ENCODE data around the gene RFK. TPM values are rescaled to one million over a fixed set of nuclear protein-coding genes. Genes with fewer than 3 reads are reported as not detected.
"Not testable (repeated sequence)": the region's sequence is repeated elsewhere in the genome, so short reads cannot be mapped to it uniquely, and the experiment has no call there.

The RFK gene
- total RNA-seq, 2 donors from 2014 or later: 52.3 to 90.8 TPM

DNA sequence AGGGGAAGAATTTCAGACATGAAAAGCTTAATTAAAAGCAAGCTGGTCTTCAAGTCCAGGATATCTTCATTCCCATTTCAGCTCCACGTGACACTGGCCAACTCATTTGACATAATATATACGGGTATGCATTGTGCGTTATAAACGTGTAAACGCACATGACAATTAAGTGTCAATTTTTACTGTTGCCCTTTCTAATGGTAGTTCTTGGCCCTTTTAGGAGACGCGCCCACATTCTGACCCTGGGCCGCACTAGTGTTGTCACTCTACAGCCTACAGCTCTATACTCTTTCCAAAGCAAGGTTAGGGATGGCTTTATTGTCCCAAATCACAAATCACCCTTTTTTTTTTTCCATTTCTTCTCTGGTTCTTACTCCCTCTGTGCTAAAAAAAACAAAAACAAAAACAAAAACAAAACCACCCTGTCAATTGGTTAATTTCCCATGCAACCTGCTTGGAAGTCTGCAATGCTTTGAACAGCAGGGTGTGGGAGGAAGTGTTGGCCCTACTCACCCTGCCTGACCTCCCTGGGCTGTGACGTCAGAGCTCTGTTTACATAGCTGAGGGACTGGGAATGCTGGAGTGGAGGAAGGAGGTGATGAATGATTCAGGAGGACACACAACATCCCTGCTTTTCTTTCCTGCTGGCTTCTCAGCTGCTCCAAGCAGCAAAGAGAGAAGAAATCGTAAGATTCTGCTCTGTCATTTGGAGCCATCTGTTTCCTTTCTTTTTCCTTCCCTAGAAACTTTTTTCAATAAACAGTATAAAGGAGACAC is 19.3 kb downstream of the RFK start:
- peak; percentile 87 for ATAC-seq
- DNase-seq: peak; percentile 87 to 95
- intact Hi-C loops (cut with DNase I, micrococcal nuclease): no loop called here

DNA sequence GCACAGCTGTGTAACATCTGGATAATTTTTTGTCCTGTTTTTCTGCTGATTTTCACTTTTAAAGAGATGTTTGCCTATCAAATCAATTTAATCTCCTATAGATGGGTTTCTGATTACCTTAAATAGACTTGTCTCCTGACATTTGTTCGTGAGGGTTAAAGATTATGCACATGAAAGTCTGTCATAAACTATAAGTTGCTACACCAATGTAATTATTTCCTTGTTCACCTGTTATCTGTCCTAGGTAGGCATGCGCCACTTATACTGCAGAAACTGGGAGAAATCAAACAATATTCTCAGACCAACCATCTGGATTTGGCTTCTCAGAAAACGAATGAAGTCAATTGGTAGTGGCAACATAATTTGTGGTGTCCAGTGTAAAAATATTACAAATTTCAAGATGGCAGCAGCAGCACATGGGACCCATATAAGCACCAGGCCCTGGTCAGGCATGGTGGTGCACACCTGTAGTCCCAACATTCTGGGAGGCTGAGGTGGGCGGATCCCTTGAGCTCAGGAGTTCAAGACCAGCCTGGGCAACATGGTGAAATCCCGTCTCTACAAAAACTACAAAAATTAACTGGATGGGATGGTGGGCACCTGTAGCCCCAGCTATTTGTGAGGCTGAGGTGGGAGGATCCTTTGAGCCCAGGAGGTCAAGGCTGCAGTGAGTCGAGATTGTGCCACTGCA is 20.3 kb downstream of the RFK start:
- peak; percentile 56 for ATAC-seq
- DNase-seq: no peak
- intact Hi-C loops (cut with DNase I, micrococcal nuclease): no loop called here

DNA sequence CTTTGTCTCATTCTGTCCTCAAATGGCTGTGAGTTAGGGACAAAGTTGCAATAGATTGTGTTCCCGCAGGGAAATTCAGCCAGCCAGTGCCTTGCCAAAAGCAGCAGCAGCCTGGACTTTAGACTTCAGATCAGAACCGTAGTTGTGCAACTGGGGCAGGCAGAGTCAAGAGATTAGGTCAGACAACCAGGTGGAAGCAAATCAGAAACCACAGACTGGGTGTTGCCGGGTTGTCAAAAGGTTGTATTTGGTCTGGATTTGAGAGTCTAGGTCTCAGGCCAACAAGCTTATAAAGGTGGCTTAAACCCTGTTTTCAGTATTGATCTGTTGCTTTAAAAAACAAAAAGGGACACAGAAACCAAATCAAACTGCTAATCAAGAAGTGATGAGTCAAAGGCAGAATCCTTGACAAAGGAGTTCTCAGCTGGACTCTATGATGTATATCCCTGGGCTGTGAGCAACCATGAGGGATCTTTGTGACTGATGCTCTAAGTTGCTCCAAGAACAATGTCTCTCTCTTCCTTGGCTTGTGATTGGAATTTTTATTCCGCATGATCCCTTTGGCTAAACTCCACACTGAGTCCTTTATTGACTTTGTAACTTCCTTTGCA is 20.9 kb downstream of the RFK start:
- peak; percentile 67 to 85 for DNase-seq
- peak; percentile 82 for ATAC-seq
- intact Hi-C loops (cut with DNase I, micrococcal nuclease): no loop called here

DNA sequence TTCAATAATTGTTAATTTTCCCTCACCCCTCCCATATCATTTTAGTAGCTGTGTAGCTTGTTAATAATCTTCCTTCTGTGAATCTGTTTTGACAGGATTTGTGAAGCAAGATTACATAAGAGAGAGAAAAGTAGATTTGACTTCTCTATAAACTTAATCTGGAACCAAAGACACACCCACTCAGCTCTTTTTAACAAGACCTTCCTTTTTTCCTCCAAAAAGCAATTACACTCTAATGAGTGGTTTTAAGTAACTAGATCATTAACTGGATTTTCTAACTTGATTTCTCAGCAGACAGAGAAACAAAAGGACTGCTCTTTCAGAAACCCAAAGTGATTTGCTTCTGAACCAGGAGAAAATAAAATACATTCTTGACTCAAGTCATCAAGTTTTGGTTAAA is 21.9 kb downstream of the RFK start:
- ATAC-seq (no peak), DNase-seq (no peak)
- intact Hi-C loops (cut with DNase I, micrococcal nuclease): no loop called here

DNA sequence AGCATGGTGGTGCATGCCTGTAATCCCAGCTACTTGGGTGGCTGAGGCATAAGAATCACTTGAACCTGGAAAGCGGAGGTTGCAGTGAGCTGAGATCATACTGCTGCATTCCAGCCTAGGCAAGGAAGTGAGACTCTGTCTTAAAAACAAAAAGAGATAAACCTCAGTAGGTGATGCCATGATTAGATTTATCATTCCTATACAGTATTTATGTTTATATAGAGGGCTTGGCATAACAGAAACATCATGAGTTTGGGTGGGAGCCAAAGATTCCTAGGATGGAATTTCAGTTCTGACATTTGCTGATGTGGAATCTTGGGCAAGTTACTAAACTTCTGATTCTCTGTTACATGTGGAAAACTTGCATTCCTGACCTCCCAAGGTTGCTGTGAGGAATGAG is 22.3 kb downstream of the RFK start:
- no peak for ATAC-seq
- no peak for DNase-seq
- intact Hi-C loops (cut with DNase I, micrococcal nuclease): no loop called here

DNA sequence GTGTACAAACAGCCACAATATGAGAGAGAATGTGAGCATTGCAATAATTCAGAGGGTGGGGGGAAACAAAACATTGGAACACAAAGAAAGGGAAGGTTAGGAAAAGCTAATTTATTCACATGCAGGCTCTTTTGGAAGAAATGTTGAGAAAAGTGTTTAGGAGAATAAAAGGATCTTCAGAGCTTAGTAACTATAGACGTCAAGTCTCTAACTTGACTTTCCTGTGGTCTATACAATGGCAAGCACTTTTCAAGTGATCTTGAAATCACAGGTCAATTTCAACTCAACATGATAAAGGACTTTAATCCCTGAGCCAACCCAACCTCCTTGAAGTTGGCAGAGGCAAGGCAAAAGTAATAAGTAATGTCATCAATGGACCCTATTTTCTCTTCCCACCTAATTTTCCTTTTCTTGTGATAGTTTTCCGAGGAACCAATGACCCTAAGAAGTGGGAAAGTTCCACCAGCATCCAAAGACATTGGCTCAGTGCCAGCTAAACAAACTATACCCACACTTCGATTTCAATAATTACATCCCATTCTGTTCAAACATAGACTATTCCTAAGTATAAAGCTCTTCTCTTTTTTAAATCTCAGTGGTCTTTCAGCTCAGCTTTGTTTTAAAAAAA is 23.7 kb downstream of the RFK start:
- DNase-seq: no peak
- no peak for ATAC-seq
- intact Hi-C loops (cut with DNase I, micrococcal nuclease): no loop called here

DNA sequence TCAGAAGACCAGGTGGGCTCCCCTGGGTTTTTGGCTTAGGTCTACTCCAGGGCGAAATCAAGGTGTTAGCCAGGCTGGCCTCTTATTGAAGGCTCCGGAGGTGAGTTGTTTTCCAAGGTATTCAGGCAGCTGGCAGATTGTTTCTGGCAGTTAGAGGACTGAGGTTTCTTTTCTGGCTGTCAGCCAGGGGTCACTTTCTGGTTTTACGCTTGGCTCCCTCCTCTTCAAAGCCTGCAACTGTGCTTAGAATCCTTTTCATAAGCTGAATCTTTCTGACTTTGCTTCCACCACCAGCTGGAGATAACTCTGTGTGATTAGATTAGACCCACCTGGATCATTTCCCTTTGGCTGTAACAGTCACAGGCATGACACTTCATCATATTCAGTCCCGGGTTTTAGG is 24.6 kb downstream of the RFK start:
- intact Hi-C loops (cut with DNase I, micrococcal nuclease): no loop called here
- DNase-seq: peak; percentile 38 to 48
- peak; percentile 6 for ATAC-seq

DNA sequence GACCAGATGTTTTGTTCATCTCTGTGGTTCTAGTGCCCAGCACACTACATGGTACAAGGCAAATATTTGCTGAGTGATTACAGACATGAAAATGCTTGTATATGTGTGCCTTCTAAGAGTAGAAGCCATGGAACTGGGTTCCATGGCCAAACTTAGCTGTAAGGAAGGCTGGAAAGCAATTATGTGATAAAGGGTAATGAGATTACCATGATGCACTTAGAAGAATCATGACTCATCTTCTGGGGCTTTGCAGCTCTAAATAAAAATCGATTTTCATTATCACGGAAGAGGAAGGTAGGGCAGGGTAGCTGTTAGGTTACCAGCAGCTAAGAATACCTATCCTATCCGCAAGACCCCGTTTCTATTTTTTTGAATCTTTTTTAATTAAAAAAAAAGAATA is 28.0 kb downstream of the RFK start:
- DNase-seq: no peak
- ATAC-seq: peak; percentile 51
- intact Hi-C loops (cut with DNase I, micrococcal nuclease): no loop called here

DNA sequence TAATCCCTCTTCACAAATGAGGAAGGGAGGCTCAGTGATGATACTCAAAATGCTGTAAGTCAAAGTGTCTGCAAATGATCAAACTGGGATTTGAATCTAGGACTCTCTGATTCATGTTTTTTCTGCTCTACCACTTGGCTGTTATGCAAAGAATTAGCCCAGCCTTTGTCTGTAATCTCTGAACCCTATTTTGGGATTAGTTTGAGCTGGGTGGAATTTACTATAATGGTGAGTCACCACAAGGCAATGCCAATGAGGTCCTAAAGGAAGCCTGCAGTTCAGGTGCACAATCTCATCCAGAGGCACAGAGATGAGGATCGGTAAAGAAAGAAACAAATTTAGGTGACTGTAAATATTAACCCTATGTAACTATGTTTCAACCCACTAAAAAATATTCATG is 29.2 kb downstream of the RFK start:
- ATAC-seq (peak; percentile 53), DNase-seq (no peak)
- intact Hi-C loops (cut with DNase I, micrococcal nuclease): no loop called here

DNA sequence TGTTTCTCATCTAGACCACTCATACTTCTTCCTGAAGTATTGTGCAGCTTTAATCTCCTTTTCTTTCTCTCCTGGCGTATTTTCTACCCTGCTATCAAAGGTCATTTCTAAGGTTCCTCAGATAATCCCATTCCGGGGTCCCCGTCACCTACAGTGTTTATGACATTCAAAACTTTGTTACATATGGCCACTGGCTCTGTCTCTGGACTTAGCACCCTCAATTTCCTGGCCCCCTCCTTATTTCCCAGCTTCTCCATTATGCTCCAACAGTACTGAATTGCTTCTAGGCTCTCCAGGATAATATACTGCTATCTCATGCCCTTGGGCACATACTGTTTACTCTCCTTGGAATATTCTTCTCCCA is 31.2 kb downstream of the RFK start:
- DNase-seq (no peak), ATAC-seq (peak; percentile 17)
- intact Hi-C loops (cut with DNase I, micrococcal nuclease): no loop called here

DNA sequence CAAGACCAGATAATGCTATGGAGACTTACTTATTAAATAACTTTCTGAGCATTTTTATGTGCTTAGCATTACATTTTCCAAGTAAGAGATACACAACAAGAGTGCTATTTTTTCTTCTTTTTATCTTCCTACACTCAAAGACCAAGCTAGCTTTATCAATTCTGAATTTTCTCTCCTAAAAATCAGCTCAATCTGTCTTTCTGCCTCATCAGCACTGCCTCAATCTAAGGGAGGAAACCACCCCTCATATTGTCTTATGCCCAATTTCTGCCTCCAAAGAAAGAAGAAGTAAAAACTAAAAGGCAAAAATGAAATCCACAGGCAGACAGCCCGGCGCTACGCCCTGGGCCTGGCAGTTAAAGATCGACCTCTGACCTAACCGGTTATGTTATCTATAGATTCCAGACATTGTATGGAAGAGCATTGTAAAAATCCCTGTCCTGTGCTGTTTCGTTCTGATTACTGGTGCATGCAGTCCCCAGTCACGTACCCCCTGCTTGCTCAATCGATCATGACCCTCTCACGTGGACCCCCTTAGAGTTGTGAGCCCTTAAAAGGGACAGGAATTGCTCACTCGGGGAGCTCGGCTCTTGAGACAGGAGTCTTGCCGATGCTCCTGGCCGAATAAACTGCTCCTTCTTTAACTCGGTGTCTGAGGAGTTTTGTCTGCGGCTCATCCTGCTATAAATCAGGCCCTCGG is 31.7 kb downstream of the RFK start:
- ATAC-seq (peak; percentile 54), DNase-seq (peak in 1 of 2 donors; percentile 44)
- intact Hi-C loops (cut with DNase I, micrococcal nuclease): not testable (repeated sequence)

DNA sequence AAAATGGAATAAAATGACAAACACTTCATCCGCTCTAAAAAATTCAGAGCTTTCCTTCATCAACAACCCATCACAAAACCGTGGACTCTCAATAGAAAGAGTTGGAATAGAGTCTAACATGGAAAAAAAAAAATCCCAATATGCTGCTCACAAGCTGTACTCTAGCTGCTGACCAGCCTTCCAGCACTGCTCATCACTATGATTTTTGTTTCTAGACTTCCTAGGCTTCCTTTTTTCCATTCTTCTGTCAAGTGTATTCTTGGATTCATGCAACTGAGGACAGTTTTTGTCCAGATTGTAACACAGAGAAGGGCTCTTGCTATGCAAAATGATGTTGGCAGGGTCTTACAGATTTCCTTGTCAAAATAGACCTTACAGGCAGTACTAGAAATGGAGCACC is 34.5 kb downstream of the RFK start:
- intact Hi-C loops (cut with DNase I, micrococcal nuclease): no loop called here
- ATAC-seq (no peak), DNase-seq (no peak)

DNA sequence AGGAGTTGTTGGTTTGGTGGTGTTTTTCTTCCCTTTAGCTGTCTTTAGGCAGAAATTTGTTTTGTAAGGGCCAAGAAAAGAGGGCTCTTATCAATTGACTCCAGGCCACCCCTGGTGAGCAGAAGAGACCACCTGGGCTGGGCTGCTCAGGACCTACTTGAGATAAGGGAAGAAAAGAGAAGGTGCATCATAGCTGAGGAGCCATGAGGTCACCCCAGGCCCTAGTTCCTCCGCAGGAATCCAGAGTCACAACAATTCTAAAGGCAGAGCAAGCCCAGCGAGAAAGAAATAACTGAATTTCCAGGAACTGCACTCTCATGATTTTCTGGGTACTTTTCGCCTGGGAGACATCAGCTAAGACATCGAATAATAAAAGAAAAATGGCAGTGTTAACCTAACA is 34.9 kb downstream of the RFK start:
- ATAC-seq (no peak), DNase-seq (no peak)
- intact Hi-C loops (cut with DNase I, micrococcal nuclease): no loop called here

DNA sequence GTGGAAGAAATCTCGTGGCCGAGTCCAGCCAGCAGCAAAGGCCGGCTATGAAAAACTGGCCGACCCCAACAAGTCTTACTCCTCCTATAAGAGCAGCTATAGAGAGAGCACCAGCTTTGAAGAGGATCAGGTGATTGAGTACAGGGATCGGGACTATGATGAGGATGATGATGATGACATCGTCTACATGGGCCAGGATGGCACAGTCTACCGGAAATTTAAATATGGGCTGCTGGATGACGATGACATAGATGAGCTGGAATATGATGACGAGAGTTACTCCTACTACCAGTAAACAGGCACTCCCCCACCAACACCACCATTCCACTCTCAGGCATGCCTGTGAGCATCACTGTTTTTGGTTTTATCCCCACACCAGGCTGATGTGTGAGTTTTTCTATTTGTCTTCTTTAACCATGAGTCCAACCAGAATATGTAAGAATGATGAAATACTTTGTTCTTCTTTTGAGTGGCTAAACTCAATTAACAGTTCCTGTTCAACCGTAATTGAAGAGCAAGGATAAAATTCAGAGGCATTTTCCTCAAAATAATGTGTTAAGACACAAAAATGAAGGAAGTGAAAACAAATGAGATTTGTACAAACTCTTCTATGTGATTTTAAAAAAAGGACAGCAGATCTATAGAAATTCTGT is 35.5 kb downstream of the RFK start:
- DNase-seq (no peak), ATAC-seq (no peak)
- intact Hi-C loops (cut with DNase I, micrococcal nuclease): no loop called here

DNA sequence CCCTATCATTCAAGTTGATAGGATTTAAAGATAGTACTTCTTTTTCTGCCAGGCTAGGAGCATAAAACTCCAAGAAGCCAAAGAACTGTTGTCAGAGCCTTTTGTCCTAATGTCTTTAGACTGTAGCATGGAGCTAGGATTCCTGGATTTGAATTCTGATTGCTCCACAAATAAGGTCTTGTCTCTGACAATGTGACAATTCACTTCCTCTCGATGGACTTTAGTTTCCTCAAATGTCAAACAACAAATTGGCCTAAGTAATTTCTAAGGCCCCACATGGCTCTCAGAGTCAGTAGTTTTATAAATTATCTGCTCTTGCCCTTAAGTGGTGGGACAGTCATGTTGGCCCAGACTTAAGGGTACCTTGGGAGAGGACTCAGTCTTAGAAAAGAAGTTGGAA is 36.7 kb downstream of the RFK start:
- DNase-seq: no peak
- intact Hi-C loops (cut with DNase I, micrococcal nuclease): no loop called here
- no peak for ATAC-seq

DNA sequence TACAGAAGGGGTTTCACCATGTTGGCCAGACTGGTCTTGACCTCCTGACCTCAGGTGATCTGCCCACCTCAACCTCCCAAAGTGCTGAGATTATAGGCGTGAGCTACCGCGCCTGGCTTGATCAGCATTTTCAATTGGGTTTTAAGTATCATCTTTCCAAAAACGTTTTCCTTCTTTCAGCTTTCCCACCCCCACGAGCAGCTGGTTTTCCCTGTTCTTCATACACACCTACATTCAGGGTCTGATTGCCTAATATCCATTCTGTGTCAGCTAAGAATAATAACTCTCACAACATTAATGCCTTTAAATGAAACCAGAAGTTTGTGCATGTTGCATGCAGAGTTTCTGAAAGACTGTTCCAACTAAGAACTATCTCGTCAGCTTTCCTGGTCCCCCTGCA is 38.3 kb downstream of the RFK start:
- intact Hi-C loops (cut with DNase I, micrococcal nuclease): no loop called here
- DNase-seq: no peak
- ATAC-seq: no peak

DNA sequence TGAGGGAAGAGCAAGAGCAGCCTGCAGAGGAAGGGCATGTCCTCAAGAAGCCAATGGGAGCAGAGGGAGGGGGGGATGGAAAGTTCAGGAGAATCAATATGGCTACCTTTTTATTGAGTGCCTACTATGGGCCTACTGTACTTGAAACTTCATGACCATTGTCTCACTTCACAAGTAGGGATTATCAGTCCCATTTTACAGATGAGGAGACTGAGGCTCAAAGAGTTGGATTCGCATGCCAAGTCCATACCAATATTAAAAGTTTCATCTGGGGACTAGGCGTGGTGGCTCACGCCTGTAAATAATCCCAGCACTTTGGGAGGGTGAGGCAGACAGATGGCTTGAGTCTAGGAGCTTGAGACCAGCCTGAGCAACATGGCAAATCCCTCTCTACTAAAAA is 40.0 kb downstream of the RFK start:
- intact Hi-C loops (cut with DNase I, micrococcal nuclease): no loop called here
- ATAC-seq (no peak), DNase-seq (no peak)

DNA sequence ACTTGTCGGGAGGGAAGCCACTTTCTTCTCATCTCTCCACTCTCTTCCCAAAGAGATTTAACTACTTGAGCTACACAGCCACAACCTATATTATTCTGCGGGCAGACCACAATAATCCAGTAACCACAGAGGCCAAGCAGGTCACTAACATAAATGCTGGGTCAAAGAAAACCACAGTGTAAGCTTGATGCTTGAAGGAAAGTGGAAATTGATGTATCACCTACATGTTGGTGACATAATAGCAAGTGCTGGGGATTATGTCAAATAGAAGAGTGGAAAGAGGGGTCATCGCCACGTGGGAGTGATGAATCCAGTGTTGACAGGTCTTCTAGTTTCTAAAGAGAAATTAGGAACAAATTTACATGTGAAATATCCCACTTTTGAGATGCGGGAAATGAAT is 40.9 kb downstream of the RFK start:
- ATAC-seq (no peak), DNase-seq (no peak)
- intact Hi-C loops (cut with DNase I, micrococcal nuclease): no loop called here

Data from left colon (tissue), 2 donors.